GM19455 (cell line): ENCODE results near the gene APMAP.
"Not testable (repeated sequence)": the region's sequence is repeated elsewhere in the genome, so short reads cannot be mapped to it uniquely, and the experiment has no call there.

ENCODE experiments used
- ATAC-seq: cut with Tn5 transposase; IDR thresholded peaks from one replicate; pipeline ENCODE4 v1.9.1; 2021; ENCODE audit not compliant: unreplicated experiment

The APMAP gene

DNA sequence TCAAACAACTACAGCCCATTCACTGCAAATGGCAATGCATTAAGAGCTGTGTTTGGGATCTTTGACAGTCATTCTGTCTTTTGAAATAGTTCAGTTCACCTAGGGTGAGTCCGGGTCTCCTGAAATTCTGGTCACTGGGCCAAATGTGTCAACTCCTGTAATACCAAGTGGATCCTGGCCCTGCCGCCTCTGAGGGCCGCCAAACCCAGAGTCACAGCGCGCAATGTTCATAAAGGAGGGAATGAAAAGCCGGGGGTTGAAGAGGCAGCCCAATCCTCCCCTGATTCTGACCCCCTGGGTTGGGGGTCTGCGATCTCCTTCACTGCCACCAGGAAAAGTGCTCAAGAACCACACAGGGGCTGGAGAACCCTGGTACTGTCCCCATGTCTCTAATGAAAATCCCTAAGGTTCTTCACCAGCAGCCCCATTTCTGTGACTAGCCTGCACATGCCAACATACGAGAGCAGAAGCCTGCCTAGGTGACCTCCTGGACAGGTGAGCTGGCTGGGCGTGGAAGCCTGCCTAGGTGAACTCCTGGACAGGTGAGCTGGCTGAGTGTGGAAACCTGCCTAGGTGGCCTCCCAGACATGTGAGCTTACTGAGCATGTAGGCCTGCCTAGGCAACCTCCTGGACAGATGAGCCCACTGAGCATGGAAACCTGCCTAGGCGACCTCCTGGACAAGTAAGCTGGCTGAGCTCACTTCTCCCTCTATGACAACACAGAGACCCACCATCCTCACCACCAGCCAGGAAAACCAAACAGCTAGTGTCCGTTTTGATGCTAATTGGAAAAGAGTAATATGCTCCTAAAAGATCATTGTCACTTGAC, 16.1 kb upstream of the APMAP start:
- ATAC-seq: no peak

DNA sequence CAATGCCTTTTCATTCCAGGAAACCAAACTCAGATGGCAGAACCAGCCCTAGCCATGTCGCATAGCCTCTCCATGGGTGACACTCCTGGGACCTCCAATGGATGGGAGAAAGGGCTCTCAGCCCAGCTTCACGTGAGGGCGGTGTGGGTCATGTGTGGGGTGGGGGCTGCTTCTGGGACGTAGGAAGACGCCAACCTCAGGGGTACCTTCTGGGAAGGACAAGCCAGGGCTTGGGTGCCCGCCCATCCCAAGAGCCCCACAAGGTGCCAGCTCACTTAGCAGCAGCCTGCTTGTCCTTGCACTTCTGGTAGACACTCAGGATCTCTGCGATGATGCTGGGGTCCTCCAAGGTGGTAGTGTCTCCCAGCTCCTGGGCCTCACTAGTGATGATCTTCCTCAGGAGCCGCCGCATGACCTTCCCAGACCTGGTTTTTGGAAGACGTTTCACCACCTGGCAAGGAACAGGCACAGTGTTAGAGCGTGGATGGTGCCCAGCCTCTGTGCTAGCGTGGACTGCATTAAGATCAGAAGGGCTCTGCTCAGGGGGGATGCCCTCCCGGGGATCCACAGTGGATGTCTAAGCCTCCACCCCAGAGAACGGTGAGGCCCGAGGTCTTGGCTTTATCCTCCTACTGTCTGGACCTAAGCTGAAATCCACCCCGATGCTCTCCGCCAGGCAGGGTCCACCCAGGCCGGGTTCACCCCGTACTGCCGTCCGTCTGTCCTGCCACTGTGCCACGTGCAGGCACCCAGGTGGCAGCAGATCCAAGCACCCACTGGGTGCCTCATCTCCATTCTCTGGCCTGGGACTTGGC, 15.1 kb upstream of the APMAP start:
- no peak for ATAC-seq

DNA sequence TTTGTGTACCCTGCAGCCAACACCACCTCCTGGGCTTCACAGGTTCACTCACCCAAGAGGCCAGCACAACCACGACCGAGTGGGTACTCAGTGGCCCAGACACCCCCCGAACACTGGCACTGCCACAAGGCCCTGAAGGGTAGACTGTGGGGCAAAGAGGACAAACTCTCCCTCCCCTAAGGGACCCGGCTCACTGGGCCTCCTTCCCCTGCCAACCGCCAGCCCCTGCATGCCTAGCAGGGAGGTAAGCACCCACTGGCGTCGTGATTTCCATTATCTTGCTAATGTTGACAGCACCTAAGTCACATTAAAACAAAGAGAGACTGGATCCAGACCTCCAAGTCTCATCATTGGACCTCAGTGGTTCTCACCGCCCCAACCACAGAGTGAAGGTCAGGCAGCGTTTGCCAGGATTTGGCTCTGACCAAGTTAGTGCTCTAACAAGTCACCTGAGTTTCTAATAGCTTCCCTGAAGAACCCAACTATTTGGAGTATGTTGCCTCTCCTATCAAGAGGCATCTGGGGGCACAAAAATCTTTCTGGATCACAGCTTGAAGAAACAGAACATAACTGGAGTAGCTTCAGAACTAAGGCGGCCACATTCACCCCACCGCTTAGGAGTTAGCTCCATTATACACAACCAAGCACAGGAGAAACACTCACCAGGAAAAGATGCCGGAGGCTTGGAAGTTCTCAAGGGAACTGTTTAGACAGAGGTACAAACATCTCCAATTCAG, 14.0 kb upstream of the APMAP start:
- ATAC-seq: no peak

DNA sequence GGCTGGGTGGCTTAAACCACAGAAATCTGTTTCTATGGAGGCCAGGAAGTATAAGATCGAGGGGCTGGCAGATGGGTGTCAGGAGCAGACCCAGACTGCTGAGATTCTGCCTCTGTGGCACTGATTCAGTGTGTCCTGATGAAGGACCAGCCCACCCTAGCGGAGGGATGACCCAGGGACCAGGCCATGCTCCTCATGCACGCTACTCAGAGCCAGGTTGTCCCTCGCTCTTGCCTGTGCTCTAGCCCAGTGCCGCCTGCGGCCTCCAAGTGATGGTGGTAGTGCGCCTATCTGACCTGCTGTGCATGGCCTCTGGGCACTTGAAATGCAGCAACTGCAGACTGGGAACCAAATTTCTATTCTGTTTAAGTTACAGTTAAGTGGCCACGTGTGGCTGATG, 13.1 kb upstream of the APMAP start:
- no peak for ATAC-seq

DNA sequence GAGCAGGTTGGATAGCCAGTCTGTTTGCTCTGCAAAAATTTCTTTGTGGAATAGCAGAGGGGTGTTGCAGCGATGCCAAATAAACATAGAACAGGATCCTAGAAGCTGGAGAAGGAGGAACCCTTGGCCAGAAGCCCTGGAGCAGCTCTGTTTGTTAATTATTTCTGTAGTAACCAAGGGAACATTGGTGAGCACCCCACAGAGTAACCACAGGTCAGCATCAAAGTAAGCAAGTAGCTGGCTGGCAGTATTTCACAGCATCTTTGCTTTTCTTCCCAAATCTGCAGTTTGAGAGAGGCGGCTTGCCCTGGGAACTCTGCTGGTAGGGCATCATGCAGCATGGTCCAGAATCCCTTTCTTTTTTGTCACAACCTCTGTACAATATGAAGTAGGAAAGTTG, 12.7 kb upstream of the APMAP start:
- no peak for ATAC-seq

DNA sequence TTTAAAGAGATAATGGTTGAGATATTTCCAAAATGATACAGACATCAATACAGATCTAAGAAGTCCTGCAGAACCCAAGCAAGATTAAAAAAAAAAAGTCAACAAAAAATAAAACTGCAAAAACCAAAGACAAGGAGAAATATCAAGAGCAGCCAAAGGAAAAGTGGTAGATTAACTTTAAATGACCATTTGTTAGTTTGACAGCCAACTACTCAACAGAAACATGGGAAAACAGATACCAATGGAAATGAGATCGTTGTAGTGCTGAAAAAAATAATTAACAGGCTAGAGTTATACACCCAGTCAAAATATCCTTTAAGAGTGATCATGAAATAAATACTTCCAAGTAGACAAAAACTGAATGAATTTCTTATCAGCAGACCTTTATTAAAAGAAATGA, 10.5 kb upstream of the APMAP start:
- no peak for ATAC-seq

DNA sequence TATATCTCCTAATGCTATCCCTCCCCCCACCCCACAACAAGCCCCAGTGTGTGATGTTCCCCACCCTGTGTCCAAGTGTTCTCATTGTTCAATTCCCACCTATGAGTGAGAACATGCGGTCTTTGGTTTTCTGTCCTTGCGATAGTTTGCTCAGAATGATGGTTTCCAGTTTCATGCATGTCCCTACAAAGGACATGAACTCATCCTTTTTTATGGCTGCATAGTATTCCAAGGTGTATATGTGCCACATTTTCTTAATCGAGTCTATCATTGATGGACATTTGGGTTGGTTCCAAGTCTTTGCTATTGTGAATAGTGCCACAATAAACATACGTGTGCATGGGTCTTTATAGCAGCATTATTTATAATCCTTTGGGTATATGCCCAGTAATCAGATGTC, 8.8 kb upstream of the APMAP start:
- ATAC-seq: not testable (repeated sequence)

DNA sequence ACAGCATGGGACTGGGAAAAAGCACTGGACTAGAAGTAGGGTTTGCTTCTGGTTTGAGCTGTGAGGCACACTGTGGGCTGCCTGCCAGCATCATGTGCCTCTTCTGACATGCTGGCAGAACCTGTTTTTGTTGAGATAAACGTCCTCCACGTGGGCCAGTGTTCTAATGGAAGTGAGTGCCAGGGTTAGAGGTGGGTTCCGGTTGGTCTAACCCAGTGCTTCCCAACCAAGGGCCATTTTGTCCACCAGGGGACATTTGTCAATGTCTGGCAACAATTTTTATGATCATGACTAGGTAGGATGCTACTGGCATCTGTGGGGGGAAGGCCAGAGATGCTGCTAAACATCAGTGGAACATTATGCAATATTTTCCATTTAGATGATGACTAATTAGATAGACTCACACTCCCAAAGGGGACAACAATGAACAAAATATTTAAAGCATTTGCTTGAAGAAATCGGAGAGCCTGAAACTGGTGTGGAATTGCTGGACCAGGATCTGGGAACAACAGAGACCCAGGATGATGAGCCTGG, 7.8 kb upstream of the APMAP start:
- ATAC-seq: no peak

DNA sequence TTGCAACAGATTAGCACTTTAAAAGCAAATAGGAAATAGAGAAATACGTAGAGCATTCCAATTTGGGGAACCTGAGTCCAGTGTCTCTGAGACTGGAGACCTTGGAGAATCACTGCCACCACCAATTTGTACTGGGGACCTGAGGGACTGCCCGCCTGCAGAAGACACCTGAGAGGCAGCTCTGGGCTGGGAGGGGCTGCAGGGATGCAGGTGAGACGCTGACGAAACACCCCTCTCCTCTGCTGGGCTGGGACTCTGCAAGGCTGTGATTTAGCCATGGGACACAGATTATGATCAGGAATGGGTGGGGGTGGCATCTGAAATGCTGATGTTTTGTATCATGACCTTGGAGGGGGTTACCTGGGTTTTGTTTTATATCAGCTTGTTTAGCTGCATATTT, 7.0 kb upstream of the APMAP start:
- ATAC-seq: no peak

DNA sequence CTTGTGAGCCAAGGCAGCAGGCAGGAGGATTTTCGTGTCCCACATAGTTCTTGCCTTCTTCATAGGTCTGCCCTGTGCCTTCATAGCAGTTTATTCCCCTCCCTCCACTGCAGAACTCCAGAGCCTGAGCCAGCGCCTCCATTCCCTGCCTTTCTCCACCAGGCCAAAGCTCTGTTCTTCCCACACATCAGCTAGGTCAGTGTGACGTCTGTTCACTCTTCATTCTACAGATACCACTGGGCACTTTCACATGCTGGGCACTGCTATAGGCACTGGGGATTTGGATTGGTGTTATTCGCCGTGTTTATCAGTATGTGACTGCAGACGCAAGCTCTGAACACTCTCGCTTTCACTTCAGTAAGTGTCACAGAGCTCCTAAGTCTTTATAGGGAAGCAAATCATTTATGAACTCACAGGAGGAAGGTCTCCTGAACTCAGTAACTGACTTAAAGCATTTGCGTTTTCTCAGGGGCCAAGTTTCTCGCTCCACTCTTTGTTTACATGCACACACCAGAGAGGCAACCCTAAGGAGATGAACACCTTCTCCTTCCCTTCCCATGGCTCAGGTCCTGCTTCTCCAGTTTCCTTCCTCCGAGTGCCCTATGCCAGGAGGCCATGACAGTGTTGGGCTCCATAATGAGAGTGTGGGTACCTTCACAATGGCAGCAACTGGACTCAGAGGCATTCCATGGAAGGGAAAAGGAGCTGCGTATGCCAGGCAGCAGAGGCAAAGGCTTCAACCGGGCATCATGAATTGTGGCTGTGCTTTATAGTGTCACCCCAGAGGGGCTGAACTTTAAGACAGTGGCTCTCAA, 6.3 kb upstream of the APMAP start:
- no peak for ATAC-seq

DNA sequence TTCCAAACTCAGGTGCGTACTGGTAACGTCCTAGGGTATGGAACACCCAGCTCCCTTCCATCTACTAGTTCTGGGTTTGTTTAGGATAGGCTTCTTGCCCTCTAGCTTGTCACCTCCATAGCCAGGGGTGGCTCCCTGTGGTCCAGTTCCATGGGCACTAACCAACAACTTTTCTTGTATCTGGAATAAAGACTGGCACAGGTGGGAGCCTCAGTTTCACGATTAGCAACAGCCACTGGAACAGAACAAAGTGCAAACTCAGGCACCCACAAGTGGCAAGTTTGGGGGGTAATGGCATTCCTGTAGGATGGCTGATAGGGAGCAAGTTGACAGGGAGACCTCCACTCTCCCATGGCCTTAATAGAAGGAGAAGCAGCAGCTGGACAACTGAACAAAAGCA, 5.6 kb upstream of the APMAP start:
- ATAC-seq: no peak

DNA sequence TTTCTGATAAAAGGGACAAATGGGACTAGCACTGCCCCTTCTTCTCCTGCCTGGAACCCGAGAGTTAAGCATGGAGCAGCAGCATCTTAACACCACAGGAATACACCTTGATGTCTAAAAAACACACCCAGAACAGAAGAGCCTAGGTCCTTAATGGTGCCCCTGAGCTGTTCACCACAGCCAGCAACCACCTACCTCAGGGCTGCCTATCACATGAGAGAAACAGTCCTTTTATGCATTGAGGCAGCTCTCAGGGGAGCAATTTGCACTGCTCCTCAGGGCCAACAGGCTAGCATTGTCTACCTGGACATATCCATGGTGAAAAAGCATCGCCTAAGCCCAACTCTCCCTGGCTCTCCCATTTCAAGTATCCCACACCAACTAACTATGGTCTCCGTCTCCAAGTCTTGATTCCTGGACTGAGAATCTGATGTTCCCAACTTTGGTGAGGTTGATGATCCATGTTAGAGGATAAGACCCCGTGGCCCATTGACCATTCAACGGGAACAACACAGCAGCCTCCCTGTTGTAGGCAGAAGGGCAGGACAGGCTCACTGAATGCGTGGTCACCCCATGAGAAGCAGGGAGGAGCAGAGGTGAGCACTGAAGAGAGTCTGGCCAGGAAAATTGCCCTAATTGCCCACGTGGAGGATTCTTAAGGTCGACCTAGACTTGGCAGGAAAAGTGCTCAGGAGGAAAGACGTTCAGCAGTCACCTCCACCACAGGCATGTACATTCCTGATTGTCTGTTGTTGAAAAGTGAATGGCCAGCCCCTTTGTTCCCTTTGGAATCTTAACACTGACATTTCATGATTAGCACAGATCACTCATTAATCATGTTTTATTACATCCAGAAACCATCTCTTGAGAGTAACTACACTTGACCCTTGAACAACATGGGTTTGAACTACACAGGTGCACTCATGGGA, 4.2 kb upstream of the APMAP start:
- ATAC-seq: no peak

DNA sequence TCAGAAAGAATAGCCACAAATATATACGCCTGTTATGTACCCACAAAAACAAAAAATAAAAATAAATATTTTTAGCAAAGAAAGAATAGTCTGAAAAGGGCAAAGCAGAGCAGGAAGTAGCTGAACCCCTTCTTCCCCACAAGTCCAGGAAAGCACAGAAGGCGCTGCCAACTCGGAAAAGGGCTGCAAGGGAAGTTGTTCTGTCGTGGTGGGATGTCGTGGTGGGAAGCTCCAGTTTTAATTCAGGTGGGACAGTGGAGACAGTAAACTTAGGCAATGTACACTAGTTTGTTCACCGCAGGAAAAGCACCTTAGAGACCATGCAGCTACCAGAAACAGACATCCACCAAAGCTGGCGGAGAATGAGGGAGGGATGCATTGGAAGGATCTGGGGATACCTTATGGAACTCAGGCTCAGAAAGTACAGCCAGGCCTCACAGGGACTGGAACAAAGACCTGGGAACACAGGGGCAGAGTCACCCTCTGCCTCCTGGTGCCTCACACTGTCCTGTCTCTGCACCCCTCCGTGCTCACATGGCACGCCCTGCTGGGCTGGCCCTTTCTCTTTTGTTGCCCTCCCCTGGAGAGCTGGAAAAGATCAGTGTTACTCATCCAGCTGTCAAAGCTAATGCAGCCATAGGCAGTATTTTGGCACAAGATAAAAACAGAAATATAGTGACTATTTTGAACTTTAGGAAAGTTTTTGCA, 3.3 kb upstream of the APMAP start:
- no peak for ATAC-seq

DNA sequence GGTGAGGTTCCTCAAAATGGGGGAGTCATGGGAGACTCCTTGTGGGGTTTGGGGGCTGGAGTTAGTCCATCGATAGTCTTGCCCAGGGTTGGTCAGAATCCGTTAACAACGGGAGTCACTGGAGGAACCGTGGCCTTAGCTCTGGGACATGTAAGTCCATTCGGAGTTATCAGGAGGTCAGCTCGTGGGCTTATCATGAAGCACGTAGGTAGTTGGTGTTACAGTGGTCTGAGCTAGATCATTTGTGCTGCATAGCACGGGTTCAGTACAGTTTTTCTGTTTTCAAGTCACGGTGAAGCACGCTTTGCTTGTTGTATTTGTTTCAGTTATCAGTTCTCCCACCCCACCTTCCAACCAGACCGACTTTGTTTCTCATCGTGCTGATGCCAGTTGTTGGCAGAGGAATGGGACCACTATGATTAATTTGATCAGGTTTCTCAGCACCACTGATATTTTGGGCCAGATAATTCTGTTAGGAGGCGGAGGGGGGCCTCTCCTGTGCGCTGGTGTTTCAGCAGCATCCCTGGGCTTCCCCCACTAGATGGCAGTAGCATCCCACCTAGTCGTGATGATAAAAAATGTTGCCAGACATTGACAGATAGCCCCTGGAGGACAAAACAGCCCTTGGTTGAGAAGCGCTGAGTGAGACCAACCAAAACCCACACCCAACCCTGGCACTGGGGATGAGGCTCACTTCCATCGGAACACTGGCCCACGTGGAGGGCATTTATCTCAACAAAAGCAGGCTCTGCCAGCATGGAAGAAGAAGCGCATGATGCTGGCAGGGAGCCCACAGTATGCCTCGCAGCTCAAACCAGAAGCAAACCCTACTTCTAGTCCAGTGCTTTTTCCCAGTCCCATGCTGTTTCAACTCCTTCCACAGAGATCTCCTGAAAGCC, 2.2 kb upstream of the APMAP start:
- no peak for ATAC-seq

DNA sequence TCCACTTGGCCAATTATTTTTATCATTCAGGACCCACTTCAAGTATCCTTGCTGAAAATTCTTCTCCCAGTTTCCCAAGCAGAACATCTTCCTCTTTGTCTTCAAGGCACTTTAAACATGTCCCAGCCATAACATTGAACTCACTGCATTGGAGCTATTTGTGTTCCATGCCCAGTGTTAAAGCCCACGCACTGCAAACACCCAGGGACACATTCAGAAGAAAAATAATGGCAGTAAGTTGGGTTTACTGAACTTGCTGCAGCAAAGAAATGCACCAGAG, 1.6 kb upstream of the APMAP start:
- no peak for ATAC-seq

DNA sequence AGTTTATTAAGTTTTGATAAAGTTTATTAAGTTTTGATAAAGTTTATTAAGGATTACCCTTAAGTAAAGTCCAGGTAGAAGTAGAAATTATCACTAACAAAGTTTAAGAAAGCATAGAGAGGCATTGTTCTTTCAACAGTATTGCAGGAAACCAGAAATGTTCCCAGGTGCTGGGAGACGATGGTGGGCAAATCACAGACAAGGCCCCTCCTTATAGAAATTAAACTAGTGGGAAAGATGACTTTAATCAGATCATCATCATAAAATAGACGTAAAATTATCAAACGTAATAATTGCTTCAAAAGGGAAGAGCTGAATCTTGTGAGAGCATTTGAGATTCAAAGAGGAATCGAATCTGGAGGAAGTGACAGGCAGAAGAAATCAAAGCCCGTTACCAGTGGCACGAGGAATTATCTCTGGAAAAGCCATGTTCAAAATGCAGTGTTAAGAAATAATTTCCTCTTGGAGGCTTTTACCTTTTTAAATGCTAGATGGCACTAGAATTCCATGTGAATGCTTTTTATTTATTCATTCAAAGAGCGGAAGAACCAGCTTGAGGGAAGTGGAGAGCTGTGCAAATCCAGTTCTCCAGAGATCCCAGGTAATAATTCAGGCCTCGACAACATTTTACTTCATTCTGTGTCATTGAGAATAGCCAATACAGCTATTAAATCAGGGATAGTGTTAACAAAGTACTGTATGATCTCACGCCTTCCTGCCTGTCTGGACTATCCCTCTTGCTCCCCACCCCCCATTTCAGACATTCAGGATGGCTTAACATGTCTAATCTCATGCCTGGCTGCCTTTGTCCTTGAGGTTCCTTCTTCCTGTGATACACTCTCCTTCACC, 1.0 kb upstream of the APMAP start:
- no peak for ATAC-seq

DNA sequence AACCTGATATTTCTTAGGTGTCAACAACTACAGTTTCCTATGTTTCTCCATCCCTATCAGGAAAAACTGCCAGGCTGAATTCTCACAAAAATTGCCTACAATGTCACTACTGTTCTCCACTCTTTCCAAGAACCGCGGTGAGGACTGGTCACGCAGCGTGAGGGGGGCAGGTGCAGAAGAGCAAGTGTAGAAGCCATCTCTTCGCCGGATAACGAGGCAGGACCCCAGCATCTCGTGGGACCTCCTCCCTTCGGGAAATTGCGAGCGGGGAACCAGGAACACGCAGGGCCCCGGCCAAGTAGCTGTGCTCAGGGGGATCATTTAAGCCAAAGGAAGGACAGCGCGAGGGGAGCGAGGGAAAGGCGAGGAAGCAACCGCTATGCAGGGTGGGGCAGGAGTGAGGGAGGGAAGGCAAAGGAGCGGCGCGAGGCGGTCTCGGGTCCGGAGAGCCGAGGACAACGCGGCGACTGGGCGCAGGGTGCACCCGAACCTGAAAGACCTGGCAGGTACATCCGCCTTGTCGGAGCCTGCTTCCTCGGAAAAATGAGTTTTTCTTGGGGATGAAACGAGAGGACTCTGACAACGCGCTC, 559 bp downstream of the APMAP start:
- peak; percentile 38 for ATAC-seq
